Hypothalamus (tissue), 51 donors: ENCODE results near the gene AOPEP.

ENCODE experiments used
- DNase-seq, 51 donors: peaks; one replicate each; lab custom pipeline; 2025; lab: John Stamatoyannopoulos, UW

AOPEP gene

DNA sequence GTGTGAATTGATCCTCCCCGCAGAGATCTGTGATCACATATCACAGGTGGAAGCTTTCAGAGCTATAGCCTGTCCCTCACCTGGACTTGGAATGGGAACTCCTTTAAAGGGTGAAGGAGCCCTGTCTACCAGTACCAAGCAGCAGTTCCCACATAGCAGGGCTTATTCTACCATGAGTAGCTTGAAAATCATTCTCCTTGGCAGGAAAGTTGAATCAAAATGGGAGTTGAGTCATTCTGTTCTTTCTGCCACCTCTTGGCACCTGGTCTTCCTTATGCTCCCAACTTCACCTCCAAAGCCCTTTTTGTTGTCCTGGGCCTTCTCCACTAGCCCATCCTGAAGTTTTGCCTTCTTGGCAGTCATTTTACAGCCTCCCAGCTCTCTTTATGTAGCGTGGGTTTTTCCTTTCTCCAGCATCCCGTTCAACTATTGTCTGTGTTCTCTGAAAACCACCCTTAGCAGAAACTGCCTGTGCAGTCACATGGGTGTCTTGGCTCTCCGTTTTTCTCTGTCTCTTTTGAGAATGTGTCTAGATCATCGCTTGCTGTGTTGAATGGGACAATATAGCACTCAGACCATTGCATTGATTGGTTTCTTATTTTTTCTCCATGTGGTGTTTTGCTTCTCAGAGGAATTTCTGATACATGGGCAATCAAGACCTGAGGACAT is 222.2 kb downstream of the AOPEP start:
- DNase-seq, result peak in 27 of 51 donors; percentile 13 to 81 (median 35)

DNA sequence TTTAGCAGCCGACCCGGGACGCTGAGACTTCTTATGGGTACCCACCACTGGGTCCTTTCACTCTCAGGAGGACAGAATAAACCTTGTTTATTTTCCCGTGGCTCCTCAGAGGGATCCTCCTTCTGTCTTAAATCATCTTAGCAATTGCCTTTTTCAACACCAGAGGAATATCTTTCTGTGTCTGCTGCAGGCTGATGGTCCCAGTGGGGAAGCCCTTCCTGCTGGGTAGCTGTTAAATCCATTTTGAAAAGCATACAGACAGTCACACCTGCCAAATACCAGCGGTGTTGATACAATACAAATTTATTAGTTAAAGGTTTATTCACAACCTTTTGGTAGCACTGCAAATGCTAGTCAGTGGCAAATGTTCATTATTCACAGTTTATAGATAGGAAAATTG is 222.9 kb downstream of the AOPEP start:
- no peak for DNase-seq

DNA sequence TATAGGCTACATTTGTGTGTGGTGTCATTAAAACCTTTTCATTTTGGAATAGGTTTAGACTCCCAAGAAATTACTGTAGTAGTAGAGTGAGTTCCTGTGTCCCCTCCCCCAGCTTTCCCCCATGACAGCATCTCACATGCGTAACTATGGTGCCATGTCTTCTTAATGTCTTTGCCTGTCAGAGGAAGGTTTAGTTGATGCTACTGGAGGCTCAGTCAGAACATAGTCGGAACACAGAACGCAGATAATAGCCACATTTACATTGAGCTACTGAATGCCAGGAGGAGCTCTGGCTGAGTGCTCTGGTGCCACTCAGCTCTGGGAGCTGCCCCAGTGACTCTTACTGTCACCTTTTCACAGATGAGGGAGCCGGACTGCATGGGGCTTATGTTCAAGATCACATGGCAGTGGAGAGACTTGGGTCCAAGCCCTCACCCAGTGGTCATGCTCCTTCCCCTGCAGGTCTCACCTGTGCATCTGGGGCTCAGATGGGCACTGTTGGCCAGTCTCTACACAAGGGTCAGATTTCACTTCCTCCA is 223.6 kb downstream of the AOPEP start:
- DNase-seq, result no peak

DNA sequence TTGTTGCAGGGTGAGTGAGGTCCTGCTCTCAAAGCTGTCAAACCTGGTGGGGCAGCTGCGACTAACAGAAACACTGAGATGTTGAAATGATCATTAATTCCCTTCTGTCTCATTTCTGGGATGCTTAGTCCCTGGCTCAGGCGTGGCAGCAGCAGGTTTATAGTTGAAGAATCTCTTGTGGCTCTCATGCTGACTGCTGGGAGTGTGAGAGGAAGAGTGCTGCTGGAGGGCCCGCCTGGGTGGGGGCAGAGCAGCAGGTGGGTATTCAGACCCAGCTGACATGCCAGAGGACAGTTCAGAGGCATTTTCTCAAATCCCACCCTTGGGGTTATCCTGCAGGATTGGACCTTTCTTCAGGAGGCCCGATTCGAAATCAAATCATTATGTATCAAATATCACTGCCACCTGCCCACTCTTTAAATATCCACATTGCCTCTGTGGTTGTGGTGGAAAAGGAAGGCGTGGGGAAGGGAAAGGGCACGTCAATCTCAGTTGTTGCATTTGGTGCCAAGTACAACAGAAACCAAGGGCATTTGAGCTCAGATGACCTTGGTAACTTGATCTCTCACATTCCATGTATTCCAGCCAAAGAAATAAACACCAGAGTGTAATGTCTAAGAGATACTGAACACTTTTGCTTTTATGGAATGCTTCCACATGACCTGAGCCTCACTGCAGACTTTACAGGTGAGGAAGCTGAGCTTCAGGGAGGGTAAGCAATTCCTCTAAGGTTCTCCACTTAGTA is 224.3 kb downstream of the AOPEP start:
- no peak for DNase-seq

DNA sequence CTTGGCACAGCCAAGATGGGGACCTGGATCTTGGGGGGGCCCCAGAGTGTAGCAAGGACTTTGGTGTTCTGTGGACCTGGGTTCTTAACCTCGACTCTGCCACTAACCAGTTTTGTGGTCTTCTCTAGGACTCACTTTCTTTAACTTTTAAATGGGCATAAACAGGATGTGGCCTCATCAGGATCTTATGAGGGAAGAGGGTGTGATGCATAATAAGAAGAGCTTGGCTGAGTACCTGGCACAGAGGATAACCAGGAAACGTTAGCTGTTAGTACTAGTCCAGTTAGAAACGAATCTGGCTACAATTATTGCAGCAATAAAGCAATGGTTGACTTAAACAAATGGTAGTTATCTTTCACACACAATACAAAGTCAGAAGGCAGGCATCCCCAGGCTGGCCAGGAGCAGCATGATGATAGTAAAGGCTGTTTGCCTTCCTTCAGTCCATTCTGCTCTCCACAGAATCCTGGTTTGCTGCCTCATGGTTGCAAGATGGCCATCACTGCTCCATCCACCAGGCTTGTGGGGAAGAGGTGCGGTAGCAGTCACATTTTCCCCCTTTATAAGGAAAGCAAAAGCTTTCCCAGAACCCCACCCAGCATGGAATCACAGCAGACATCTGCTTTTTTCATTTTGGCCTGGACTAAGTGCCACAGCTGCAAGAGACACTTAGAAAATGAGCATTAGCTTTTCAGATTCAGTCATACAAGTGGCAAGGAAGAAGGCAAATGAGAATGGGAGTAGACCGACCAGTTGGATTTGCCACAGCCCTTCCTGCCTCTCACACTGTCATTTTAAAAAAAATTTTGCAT is 225.0 kb downstream of the AOPEP start:
- no peak for DNase-seq

DNA sequence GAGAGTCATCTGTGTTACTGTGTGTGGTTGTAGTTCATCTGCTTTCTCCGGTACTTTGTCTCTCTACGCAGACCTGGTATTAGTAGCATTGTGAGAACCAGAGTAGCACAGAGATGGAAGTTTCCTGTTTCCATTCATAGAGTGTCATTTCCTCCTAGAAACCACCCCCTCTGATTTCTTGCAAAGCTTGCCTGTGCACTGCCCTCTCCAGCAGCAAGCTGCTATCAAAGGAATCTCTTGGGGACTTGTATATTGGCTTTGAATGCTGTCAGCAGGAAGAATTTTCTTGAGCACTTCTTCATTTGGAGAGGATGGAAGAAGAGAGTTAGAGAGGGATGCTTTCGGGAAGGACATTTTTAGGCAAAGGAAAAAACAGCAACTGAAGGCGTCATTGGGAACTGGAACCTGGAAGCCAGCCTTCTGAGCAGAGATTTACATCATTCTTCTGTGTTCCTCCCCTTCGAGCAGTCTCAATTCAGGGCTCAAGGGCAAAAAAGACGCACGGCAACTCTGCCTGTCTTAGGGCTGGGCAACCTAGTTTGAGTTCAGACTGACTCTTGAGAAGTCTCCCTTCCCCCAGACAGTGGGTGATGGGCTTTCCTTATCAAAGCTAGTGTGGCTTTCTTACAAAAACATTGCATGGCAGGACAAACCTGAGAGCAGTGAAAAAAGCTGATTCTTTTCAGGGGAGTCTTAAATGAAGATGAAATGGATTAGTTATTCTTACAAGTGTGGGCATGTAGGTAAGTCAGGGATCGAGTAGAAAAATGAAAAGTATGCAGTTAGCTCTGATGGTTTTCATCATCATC is 226.3 kb downstream of the AOPEP start:
- DNase-seq, result peak in 5 of 51 donors; percentile 7 to 33 (median 11)

DNA sequence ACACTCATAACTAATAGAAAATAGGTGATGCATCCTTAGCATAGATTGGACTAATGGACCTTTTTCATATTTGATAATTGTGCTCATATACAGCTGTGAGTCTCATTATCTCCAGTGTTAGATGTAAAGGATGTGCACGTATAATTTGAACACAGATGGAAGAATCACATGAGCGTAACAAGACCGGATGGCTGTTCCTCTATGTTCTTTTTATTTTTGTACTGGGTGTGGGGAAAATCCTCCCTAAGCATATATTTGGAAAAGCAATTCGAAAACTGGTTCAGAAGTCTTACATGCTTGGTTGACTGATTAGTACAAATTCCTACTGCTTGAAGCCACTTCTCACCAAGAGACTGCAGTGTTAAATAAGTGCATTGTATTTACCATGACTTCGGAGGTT is 230.2 kb downstream of the AOPEP start:
- DNase-seq, result no peak

DNA sequence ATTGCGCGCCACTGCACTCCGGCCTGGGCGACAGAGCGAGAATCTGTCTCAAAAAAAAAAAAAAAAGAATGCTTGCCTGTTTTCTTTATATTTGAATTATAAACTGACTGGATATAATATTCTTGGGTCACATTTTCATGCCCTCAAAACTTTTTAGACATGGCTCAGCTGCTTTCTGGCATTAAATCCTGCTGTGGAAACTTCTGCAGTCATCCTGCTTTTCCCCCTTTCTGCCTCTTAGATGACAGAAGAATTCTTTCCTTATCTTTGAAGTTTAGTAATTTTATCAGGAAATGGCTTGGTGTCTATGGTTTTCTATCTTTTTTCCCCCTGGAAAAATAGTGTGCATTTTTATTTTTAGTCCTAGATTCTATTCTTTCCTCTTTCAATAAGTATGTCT is 234.5 kb downstream of the AOPEP start:
- DNase-seq, result no peak

DNA sequence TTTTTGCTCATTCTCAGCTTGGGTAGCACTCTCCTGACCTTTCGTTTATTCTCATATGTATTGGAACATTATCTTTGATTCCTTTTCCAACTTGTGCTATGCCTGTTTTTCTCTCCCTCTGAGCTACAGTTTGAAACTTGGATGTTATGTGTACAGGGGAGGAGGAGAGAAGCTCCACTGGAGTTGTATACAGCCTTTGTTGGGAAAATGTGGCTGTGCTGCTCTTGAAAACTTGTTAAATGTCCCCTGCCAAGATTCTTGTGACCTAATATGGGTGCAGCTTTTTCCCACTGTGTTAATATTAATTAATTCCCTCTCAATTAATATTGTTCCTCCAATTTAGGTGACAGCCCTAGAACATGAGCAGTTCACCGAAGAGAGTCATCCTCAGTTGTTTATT is 235.4 kb downstream of the AOPEP start:
- DNase-seq, result no peak

DNA sequence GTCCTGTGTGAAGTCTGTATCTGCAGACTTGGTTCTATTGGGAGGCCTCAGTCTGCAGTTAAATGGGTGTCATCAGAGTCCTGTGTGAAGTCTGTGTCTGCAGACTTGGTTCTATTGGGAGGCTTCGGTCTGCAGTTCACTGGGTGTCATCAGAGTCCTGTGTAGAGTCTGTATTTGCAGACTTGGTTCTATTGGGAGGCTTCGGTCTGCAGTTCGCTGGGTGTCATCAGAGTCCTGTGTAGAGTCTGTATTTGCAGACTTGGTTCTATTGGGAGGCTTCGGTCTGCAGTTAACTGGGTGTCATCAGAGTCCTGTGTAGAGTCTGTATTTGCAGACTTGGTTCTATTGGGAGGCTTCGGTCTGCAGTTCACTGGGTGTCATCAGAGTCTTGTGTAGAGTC is 239.1 kb downstream of the AOPEP start:
- DNase-seq, result peak in 6 of 51 donors; percentile 14 to 46 (median 34)

DNA sequence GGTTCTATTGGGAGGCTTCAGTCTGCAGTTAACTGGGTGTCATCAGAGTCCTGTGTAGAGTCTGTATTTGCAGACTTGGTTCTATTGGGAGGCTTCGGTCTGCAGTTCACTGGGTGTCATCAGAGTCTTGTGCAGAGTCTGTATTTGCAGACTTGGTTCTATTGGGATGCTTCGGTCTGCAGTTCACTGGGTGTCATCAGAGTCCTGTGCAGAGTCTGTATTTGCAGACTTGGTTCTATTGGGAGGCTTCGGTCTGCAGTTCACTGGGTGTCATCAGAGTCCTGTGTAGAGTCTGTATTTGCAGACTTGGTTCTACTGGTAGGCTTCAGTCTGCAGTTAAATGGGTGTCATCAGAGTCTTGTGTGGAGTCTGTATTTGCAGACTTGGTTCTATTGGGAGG is 239.5 kb downstream of the AOPEP start:
- DNase-seq, result peak in 5 of 51 donors; percentile 11 to 51 (median 25)

DNA sequence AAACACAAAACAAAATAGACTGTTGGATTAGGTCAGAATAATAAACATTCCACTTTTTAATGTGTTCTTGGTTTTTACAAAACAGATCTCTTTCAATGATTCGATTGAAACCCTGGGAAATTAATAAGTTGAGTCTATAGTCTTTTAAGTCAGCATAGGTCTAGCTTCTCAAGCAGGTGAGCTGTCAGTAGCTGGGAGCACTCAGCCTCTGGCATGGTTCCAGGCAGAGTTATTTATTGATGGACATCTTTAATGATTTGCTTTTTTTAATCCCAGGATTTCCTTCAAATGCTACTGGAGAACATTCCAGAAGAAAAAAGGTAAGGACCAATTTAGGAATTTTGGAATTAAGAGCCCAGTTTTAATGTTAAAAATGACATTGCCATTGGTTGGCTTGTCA is 241.0 kb downstream of the AOPEP start:
- no peak for DNase-seq

DNA sequence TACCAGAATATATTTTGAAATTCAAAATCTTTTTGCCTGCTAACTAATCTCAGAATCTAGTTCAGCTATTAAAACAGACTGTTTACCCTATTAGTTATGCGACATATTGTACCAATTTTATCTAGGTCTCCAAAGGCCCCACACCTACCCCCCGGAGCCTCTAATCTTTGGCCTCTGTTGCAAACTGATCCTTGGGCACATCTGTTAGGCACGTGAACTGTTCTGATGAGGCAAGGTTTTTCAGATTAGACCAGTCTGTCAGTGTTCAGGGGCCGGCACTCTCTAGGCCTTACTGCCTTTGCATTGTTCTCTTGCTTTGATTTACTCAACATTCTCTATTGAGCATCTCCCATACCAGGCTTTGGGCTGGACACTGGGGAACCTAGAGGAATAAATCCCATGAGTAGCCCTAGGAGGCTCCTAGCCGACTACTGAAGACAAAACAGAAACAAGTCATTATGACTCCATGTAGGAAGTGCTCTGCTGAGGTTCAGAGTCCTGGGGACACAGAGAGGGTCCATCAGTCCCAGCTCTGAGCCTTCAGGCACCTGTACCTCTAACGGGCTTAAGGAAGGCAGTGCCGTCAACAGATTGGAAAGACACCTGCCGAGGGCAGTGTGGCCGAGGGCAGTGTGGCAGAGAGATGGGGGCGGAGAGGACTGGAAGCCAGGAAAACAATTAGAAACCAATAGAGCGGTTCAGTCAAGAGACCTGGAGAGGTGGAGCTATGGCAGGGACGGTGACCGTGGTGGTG is 245.1 kb downstream of the AOPEP start:
- DNase-seq, result no peak

DNA sequence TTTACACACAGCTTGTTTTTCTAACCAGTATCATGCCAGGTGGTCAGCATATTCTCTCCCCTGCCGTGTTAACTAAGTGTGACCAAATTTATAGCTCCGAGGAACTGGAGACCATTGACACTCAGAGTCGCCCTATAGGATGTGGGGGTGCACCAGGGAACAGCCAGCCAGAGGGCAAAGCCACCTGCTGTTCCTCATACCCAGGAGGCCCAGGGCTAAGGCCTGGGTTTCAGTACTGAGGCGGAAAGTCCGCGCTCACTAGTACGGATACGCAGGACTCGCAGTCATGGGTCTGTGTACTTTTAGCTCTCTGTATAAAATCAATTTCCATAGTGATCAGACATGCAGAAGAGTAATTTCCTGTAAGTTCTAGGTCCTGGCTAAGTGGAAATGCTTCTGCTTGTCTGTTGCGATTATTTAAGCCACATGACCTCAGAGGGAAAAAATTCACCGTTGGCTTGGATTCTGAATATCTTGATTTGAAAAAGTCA is 247.0 kb downstream of the AOPEP start:
- no peak for DNase-seq

DNA sequence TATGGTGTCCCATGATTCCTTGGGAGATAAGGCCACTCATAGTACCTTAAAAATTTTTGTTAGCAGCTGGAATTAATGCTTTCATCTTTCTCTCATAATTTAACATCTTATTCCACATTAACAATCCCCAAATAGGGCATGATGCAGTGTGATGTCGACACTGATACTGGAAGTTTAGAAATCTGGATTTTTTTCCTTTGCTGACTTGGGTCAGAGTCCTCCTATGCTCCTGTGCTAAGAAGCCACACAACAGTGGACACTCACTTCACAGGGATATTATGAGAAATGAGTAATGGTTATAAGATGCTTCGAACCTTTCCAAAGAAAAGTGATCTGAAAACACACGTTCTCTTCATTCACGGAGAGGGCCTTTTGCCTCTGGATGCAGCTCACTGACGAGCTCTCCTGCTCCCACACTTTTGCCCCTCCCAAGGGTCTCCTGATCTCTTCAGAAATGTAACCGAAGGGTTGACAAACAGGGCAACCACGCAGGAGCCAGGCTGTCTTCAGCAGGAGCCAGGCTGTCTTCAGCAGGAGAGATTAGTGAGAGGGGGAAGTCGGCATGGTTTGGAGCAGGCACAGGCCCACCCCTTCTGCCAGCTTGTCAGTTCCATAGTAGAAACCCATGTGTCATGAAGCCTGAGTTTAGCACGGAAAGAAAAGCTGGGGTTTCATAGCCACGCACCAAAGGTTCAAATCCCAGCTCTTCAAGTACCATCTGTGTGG is 247.8 kb downstream of the AOPEP start:
- no peak for DNase-seq

DNA sequence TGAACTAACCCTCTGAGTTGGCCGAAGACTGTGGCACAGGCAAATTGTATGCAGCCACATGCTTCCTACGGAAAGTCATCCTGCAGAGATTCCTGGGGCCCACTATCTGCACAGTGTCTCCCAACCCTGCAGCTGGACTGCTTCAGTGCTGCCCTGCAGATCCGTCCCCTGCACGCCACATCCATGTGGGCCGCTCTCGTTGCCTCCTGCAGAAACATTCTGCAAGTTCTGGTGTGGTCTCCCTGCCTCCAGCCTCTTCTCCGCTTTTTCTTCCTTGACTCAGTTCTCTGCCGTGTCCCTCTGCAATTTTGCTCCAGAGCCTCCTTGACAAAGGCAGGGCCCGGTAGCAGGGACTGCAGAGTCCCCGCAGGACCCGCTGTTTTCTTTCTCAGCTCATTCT is 249.0 kb downstream of the AOPEP start:
- no peak for DNase-seq

DNA sequence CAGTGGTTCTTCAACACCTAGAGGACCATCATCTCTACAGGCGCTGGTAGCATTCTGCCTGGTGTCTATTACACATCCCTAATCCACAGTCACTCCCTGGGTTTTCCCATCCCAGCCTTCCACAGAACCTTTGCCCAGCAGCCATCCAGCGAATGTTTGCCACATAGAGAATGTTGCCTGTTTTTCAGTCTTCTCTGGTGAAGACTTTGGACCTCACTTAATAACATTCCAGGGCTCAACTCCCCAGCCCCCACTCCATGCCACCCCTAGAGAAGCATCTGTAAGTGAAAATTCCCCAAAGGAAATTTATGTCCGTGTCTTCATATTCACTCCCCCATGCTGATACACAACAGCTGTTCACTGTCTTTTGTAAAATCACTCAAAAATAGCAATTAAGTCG is 249.6 kb downstream of the AOPEP start:
- no peak for DNase-seq

DNA sequence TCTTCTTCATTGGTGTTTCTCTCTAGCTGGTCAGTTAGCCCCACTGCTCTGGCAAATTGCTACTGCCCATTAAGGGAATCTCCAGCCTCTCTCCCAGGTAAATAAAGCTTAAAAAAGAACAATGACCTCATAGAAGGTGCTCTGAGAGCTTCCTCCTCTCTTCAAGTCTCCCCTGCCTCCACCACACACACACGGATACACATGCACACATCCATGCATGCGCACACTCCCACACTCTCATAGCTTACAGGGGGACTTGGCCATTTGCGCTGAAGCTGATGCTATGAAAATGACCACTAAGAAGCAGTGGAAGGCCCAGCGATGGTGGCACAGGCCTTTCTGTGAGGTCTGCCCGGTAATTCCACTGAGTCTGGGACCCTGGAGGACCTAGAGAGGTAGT is 250.9 kb downstream of the AOPEP start:
- DNase-seq, result no peak
